HepG2 (cell line): ENCODE results near the gene TEAD1. TPM values are rescaled to one million over a fixed set of nuclear protein-coding genes. Genes with fewer than 3 reads are reported as not detected.

Experiments
- AGO2 ChIP-seq: fragments of 200-400 bp; formaldehyde crosslinking; optimal IDR thresholded peaks from 2 replicates; pipeline ENCODE3; 2017; ENCODE audit warnings: mild to moderate bottlenecking, low read depth, low read length, moderate library complexity
- ARNTL ChIP-seq: sonication (generic); formaldehyde crosslinking; IDR thresholded peaks from 2 replicates; pipeline ENCODE4 v1.4.0; 2020; ENCODE audit warnings: mild to moderate bottlenecking, missing genetic modification reagents
- ATRX ChIP-seq: sonication (generic); formaldehyde crosslinking; IDR thresholded peaks from 2 replicates; pipeline ENCODE4 v1.4.0; 2020; ENCODE audit warnings: missing genetic modification reagents, borderline replicate concordance
- GZF1 ChIP-seq: sonication (generic); formaldehyde crosslinking; IDR thresholded peaks from 2 replicates; pipeline ENCODE4 v1.5.1; 2020; ENCODE audit warnings: mild to moderate bottlenecking, missing genetic modification reagents
- IKZF1 ChIP-seq: fragments of 450-650 bp; IDR thresholded peaks from 2 replicates; pipeline ENCODE4 v1.7.1; 2016
- KLF9 ChIP-seq: IDR thresholded peaks from 2 replicates; pipeline ENCODE4 v1.6.1; 2016; ENCODE audit warnings: low read depth
- PPARG ChIP-seq: conservative IDR thresholded peaks from 2 replicates; pipeline ENCODE4 v1.6.1; 2016; ENCODE audit warnings: missing biosample characterization, missing genetic modification reagents
- SALL2 ChIP-seq: sonication (generic); formaldehyde crosslinking; IDR thresholded peaks from 2 replicates; pipeline ENCODE4 v1.8.1; 2023; ENCODE audit warnings: mild to moderate bottlenecking, missing genetic modification reagents, inconsistent platforms
- TBX2 ChIP-seq: sonication (generic); formaldehyde crosslinking; IDR thresholded peaks from 2 replicates; pipeline ENCODE4 v1.5.0; 2020; ENCODE audit warnings: missing genetic modification reagents, mild to moderate bottlenecking, borderline replicate concordance
- ZMAT3 ChIP-seq: sonication (generic); formaldehyde crosslinking; conservative IDR thresholded peaks from 2 replicates; pipeline ENCODE4 v1.7.0; 2021; ENCODE audit warnings: missing genetic modification reagents
- ZNF136 ChIP-seq: sonication (generic); formaldehyde crosslinking; IDR thresholded peaks from 2 replicates; pipeline ENCODE4 v1.8.1; 2022; ENCODE audit warnings: low read depth, mild to moderate bottlenecking, moderate library complexity, missing genetic modification reagents
- ZNF232 ChIP-seq: sonication (generic); formaldehyde crosslinking; IDR thresholded peaks from 2 replicates; pipeline ENCODE4 v1.4.0; 2020; ENCODE audit warnings: missing genetic modification reagents, borderline replicate concordance
- ZSCAN30 ChIP-seq: sonication (generic); formaldehyde crosslinking; IDR thresholded peaks from 2 replicates; pipeline ENCODE4 v1.5.0; 2020; ENCODE audit warnings: mild to moderate bottlenecking, missing genetic modification reagents
- polyA plus RNA-seq, 8 experiments: library from polyadenylated mRNA; depleted of rRNA in 3 of 8; stranded (reverse) in 7 of 8; unstranded in 1 of 8; fragments of >200 nt; fragmentation: Illumina TruSeq in 4 of 8; extraction: Trizol in 4 of 8; gene quantifications; 2 replicates each; pipeline versions ENCODE4 v1.2.1 to v1.2.3, GENCODE V29; 2011 to 2016; ENCODE audit warnings: low read depth in 4 of 8, missing spikeins in 1 of 8, mixed read lengths in 1 of 8; ENCODE audit not compliant: insufficient read depth in 1 of 8
- total RNA-seq, 5 experiments: library from RNA; depleted of rRNA; stranded (reverse); fragments of >200 nt; fragmentation: Illumina TruSeq; extraction: Trizol; gene quantifications; 2 replicates each; pipeline ENCODE4 v1.2.3, GENCODE V29; 2016; ENCODE audit warnings: low read depth in 1 of 5
- TF ChIP-seq, protein P1 (sequence below): sonication (generic); formaldehyde crosslinking; IDR thresholded peaks from 2 replicates; pipeline ENCODE4 v1.4.0; 2020; ENCODE audit warnings: missing genetic modification reagents, borderline replicate concordance
- TF ChIP-seq, protein P2 (sequence below): sonication (generic); formaldehyde crosslinking; IDR thresholded peaks from 2 replicates; pipeline ENCODE4 v1.5.0; 2020; ENCODE audit warnings: mild to moderate bottlenecking, missing genetic modification reagents, borderline replicate concordance
- TF ChIP-seq, protein P3 (sequence below): sonication (generic); formaldehyde crosslinking; IDR thresholded peaks from 2 replicates; pipeline ENCODE4 v1.4.0; 2020; ENCODE audit warnings: mild to moderate bottlenecking, missing genetic modification reagents

TEAD1 gene
- total and polyA plus RNA-seq, 2 of the 13 experiments (the other 11 are each of a cell fraction or from before 2014, with no cell fraction given), result 20.1 to 30.5 TPM

DNA sequence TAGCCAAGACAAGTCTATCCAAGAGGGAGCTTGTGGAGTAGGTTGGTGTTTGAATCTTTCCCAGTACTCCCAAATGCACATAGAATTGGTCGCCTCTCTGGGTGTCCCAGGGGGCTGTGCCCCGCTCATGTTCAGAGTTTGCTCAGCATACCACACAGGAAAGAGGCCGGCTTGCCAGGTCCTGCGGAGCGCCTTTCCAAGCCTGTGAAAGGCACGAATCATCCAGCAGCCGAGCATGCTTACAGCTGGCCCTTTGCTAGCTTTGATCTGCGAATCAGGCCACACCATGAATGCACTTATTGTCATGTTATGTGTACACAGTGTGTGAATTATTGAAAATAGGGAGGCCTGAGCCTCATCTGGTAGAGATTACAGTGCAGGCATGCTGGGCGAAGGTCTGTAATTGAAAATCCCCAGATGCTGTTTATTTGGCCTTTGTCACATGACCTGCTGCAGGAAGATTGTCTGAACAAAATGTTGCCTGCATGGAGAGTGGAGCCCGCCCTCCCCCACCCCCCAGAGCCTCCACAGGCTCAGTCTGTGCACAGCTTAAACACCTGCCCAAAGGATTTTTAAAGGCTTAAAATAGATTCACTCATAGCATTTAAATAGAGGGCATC lies 171.6 kb downstream of the TEAD1 start (continued):
- TF ChIP-seq IKZF1 (no peak), ZSCAN30 (CRISPR knock-in tag) (no peak), AGO2 (no peak), ZNF232 (CRISPR knock-in tag) (peak; percentile 83; the same call in 1 of the 2 replicates), ARNTL (CRISPR knock-in tag) (peak; percentile 72; the same call in 1 of the 2 replicates), ATRX (no peak), PPARG (peak; percentile 77), TBX2 (CRISPR knock-in tag) (peak; percentile 97), ZMAT3 (CRISPR knock-in tag) (0 out of 2 replicates have a peak, but pooled peaks have one; percentile 38), KLF9 (CRISPR knock-in tag) (no peak), GZF1 (CRISPR knock-in tag) (no peak), ZNF136 (CRISPR knock-in tag) (no peak), SALL2 (CRISPR knock-in tag) (peak; percentile 68; the same call in 1 of the 2 replicates)
- TF ChIP-seq, protein P1, sequence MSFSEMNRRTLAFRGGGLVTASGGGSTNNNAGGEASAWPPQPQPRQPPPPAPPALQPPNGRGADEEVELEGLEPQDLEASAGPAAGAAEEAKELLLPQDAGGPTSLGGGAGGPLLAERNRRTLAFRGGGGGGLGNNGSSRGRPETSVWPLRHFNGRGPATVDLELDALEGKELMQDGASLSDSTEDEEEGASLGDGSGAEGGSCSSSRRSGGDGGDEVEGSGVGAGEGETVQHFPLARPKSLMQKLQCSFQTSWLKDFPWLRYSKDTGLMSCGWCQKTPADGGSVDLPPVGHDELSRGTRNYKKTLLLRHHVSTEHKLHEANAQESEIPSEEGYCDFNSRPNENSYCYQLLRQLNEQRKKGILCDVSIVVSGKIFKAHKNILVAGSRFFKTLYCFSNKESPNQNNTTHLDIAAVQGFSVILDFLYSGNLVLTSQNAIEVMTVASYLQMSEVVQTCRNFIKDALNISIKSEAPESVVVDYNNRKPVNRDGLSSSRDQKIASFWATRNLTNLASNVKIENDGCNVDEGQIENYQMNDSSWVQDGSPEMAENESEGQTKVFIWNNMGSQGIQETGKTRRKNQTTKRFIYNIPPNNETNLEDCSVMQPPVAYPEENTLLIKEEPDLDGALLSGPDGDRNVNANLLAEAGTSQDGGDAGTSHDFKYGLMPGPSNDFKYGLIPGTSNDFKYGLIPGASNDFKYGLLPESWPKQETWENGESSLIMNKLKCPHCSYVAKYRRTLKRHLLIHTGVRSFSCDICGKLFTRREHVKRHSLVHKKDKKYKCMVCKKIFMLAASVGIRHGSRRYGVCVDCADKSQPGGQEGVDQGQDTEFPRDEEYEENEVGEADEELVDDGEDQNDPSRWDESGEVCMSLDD (CRISPR knock-in tag), result no peak
- TF ChIP-seq, protein P2, sequence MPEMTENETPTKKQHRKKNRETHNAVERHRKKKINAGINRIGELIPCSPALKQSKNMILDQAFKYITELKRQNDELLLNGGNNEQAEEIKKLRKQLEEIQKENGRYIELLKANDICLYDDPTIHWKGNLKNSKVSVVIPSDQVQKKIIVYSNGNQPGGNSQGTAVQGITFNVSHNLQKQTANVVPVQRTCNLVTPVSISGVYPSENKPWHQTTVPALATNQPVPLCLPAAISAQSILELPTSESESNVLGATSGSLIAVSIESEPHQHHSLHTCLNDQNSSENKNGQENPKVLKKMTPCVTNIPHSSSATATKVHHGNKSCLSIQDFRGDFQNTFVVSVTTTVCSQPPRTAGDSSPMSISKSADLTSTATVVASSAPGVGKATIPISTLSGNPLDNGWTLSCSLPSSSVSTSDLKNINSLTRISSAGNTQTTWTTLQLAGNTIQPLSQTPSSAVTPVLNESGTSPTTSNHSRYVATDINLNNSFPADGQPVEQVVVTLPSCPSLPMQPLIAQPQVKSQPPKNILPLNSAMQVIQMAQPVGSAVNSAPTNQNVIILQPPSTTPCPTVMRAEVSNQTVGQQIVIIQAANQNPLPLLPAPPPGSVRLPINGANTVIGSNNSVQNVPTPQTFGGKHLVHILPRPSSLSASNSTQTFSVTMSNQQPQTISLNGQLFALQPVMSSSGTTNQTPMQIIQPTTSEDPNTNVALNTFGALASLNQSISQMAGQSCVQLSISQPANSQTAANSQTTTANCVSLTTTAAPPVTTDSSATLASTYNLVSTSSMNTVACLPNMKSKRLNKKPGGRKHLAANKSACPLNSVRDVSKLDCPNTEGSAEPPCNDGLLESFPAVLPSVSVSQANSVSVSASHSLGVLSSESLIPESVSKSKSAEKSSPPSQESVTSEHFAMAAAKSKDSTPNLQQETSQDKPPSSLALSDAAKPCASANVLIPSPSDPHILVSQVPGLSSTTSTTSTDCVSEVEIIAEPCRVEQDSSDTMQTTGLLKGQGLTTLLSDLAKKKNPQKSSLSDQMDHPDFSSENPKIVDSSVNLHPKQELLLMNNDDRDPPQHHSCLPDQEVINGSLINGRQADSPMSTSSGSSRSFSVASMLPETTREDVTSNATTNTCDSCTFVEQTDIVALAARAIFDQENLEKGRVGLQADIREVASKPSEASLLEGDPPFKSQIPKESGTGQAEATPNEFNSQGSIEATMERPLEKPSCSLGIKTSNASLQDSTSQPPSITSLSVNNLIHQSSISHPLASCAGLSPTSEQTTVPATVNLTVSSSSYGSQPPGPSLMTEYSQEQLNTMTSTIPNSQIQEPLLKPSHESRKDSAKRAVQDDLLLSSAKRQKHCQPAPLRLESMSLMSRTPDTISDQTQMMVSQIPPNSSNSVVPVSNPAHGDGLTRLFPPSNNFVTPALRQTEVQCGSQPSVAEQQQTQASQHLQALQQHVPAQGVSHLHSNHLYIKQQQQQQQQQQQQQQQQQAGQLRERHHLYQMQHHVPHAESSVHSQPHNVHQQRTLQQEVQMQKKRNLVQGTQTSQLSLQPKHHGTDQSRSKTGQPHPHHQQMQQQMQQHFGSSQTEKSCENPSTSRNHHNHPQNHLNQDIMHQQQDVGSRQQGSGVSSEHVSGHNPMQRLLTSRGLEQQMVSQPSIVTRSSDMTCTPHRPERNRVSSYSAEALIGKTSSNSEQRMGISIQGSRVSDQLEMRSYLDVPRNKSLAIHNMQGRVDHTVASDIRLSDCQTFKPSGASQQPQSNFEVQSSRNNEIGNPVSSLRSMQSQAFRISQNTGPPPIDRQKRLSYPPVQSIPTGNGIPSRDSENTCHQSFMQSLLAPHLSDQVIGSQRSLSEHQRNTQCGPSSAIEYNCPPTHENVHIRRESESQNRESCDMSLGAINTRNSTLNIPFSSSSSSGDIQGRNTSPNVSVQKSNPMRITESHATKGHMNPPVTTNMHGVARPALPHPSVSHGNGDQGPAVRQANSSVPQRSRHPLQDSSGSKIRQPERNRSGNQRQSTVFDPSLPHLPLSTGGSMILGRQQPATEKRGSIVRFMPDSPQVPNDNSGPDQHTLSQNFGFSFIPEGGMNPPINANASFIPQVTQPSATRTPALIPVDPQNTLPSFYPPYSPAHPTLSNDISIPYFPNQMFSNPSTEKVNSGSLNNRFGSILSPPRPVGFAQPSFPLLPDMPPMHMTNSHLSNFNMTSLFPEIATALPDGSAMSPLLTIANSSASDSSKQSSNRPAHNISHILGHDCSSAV (CRISPR knock-in tag), result no peak
- TF ChIP-seq, protein P3, sequence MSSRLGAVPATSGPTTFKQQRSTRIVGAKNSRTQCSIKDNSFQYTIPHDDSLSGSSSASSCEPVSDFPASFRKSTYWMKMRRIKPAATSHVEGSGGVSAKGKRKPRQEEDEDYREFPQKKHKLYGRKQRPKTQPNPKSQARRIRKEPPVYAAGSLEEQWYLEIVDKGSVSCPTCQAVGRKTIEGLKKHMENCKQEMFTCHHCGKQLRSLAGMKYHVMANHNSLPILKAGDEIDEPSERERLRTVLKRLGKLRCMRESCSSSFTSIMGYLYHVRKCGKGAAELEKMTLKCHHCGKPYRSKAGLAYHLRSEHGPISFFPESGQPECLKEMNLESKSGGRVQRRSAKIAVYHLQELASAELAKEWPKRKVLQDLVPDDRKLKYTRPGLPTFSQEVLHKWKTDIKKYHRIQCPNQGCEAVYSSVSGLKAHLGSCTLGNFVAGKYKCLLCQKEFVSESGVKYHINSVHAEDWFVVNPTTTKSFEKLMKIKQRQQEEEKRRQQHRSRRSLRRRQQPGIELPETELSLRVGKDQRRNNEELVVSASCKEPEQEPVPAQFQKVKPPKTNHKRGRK, result no peak
